Retina (tissue), 1 donor: Measurements from ENCODE around the gene TLR8.
A peak's percentile ranks its signal among the peaks of the same experiment; 100 is the strongest.

Source experiments
- DNase-seq: peaks from one replicate; pipeline ENCODE4 v3.0.0-alpha.2; 2016

TLR8 gene

DNA sequence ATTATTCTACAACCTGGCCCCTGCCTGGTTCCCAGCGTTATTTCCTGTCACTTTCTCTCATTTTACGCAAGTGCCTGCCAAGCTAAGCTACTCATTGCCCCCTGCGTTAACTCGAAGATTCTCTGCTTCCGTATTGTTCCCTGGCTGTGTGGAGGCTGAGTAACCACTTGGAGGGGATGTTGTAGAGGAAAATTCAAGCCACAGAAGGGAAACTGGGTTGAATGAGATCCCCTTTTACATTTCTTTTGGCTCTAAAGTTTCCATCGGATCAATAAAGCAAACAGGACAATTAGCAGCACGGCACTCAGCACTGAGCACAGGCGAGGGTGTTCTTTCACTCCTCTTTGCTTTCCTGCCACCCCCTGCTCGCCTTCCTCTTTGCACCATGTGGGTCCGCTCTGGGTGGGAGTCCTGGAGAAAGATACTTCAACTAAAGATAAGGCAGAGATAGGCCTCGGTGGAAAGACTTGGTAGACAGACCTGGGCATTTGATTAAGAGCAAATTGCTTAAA lies 64.3 kb downstream of the TLR8 start:
- DNase-seq = peak; percentile 36

DNA sequence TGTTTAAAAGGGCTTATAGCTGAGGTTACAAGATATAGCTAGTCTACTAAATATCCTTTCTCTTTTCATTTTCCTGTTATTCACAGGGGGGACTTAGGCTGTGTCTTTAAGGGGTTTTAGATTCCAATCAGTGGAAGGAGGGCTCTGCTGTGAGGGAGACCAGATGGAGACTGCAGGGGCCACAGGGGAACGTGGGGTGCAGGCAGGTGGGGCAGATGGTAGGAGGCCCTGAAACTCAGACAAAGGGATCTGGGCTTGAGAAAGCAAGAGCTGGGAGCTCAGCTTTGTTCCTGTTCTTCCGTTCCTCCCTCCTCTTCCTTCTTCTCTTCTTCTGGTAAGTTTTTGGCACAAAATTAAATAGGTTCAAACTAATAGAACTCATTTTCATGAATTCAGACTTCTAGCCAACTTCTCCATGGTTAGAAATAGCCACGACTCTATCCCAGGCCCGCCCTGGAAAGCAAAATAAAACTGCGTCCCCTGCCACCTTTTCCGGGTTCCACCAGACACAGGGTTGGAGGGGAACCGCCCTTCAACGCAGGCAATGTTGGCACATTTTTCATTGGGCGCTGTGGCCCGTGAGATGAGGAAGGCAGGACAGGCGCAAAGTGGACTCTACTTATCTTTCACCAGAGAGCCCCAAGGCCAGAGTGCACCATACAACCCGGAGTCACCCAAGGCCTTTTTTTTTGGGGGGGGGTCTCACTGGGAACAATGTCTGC lies 65.0 kb downstream of the TLR8 start:
- no peak for DNase-seq

DNA sequence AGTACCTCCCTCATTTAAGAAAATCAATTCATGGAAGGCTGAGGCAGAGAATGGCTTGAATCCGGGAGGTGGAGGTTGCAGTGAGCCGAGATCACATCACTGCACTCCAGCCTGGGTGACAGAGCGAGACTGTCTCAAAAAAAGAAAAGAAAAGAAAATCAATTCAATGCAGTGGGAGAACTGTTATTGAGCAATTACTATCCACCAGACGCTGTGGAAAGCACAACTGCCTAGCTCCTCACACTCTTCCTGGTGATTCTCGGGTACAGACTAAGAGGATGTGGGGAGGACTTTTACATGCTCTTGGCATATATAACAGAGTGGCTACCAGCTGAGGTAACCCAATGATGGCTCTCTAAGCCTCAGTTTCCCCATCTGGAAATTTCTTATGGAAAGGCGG lies 65.8 kb downstream of the TLR8 start:
- no peak for DNase-seq
